Lower leg skin (tissue), 4 donors: ENCODE measurements around the gene SEMA3D. TPM values are rescaled to one million over a fixed set of nuclear protein-coding genes. Genes with fewer than 3 reads are reported as not detected.

Experiments used
- DNase-seq, 2 donors: peaks; one replicate each; pipeline ENCODE4 v3.0.0-alpha.2; 2019; ENCODE audit warnings: low spot score in 2 of 2
- H3K4me3 ChIP-seq: fragments of 200-600 bp; sonication (generic); 2 replicates; pipeline ENCODE4 v1.5.1; 2017; ENCODE audit warnings: mild to moderate bottlenecking, low read depth; ENCODE audit not compliant: poor library complexity, severe bottlenecking
- POLR2A ChIP-seq, 2 donors: fragments of 450-650 bp; IDR thresholded peaks; one replicate each; pipeline ENCODE4 v1.6.1; 2016 to 2017; ENCODE audit warnings: antibody characterized with exemption in 2 of 2, mild to moderate bottlenecking in 1 of 2, moderate library complexity in 1 of 2
- WGBS, 2 donors: methylation state at CpG; one replicate each; pipeline ENCODE4 v1.1.5; 2018; 5-methylcytosine and 5-hydroxymethylcytosine counted together
- intact Hi-C: fragments of 100-400 bp; cut with DNase I; formaldehyde crosslinking; loops from one replicate; pipeline ENCODE4 v1.15.0; 2023; ENCODE audit warnings: low total_unique reads
- total RNA-seq, 4 donors: library from RNA; depleted of rRNA; stranded (reverse); fragments of >200 nt; gene quantifications; one replicate each; pipeline ENCODE4 v1.1.0, GENCODE V29; 2016
- TF ChIP-seq, protein P1 (sequence below), 3 donors: fragments of 450-650 bp; IDR thresholded peaks; one replicate each; pipeline ENCODE4 v1.5.1; 2016; ENCODE audit warnings: antibody characterized with exemption in 3 of 3, mild to moderate bottlenecking in 3 of 3, moderate library complexity in 2 of 3

SEMA3D gene
- total RNA-seq, 4 donors from 2014 or later = 2.4 to 4.7 (median 2.7) TPM

DNA sequence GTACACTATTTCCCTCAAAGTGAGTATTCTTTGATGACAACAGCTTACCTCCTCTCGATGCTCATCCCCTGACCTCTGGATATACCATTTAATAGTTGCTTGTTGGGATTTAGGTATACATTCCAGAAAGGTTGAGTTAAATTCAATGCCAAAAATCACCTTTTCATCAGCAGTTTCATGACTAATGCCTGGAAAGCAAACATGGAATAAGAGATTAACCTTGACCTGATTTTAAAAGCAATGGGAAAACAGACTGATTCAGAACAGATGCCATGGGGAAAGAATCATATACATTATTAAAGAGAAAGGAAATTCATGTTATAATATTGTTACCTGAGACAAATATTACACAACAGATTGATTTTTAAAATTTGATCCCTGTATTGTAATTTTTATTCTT, 180.1 kb downstream of the SEMA3D start:
- 79 to 84% methylated on average over 1 of the region's 1 CpG for WGBS, 2 donors
- DNase-seq = no peak
- TF ChIP-seq POLR2A (IDR thresholded peaks at IDR 0.05) = no peak
- TF ChIP-seq, protein P1, sequence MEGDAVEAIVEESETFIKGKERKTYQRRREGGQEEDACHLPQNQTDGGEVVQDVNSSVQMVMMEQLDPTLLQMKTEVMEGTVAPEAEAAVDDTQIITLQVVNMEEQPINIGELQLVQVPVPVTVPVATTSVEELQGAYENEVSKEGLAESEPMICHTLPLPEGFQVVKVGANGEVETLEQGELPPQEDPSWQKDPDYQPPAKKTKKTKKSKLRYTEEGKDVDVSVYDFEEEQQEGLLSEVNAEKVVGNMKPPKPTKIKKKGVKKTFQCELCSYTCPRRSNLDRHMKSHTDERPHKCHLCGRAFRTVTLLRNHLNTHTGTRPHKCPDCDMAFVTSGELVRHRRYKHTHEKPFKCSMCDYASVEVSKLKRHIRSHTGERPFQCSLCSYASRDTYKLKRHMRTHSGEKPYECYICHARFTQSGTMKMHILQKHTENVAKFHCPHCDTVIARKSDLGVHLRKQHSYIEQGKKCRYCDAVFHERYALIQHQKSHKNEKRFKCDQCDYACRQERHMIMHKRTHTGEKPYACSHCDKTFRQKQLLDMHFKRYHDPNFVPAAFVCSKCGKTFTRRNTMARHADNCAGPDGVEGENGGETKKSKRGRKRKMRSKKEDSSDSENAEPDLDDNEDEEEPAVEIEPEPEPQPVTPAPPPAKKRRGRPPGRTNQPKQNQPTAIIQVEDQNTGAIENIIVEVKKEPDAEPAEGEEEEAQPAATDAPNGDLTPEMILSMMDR (IDR thresholded peaks at IDR 0.05) = no peak
- intact Hi-C loops = no loop called here
- H3K4me3 ChIP-seq = no peak overlapping the region

DNA sequence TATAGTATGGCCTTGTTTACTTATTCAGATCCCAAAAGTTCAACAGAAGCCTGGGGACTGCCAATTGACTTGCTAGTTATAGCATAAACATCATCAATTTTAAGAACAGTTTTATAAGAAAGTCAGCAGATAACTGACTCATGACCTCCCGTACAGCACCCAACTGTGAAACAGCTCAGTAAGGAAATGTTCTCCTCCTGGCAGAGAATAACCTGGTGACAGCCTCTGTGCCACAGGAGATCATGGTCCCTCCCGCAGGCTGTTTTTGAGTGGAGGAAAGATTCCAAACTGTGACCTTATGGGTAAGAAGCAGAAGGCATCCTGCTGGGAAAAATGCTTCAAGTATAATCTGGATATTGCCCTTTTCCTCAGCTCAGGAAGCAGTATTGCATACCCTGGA, 182.5 kb downstream of the SEMA3D start:
- intact Hi-C loops = no loop called here
- DNase-seq = no peak
- no peak for TF ChIP-seq POLR2A (IDR thresholded peaks at IDR 0.05)
- TF ChIP-seq, protein P1 (IDR thresholded peaks at IDR 0.05) = no peak
- no peak overlapping the region for H3K4me3 ChIP-seq
- 65 to 86% methylated on average over 2 of the region's 2 CpGs for WGBS, 2 donors

DNA sequence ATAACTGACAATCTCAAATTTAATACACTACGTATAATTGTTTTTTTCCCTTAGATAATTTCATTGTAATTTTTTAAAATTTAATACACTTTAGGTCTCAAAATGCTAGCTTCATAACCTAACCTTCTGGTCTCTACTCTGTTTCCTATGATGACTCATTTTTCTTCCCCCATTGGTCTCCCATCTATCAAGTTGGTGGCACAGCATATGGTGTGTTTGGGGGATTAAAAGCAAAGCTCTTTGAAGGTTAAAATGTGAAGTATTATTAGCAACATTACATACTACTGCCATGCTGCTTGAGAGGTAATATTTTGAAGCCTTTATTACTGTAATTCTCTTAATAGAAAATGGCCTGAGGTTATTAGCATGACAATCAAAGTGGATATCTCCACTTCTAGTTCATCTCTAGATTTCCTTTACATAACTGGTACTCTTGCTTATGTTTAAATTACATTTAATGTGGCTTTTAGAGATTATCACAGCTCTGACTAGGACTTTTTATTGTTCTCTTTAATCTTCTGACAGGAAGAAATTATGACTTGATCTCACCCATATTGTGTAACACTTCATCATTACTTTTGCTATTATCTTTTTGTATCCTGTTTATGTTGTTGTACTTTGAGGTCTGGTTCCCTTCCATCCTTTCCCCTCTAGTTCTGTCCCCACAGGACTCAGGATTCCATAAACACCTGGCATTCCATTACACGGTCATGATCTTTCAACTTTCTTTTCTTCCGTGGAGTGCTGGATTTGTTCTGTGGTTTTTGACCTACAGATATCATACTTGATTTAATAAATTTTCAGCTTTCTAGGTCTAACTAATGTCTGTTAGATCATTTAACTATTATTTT, 185.1 kb downstream of the SEMA3D start:
- WGBS, 2 donors = 77 to 88% methylated on average over 3 of the region's 3 CpGs
- no peak for DNase-seq
- no peak for TF ChIP-seq POLR2A (IDR thresholded peaks at IDR 0.05)
- TF ChIP-seq, protein P1 (IDR thresholded peaks at IDR 0.05) = no peak
- no peak overlapping the region for H3K4me3 ChIP-seq
- intact Hi-C loops = no loop called here

DNA sequence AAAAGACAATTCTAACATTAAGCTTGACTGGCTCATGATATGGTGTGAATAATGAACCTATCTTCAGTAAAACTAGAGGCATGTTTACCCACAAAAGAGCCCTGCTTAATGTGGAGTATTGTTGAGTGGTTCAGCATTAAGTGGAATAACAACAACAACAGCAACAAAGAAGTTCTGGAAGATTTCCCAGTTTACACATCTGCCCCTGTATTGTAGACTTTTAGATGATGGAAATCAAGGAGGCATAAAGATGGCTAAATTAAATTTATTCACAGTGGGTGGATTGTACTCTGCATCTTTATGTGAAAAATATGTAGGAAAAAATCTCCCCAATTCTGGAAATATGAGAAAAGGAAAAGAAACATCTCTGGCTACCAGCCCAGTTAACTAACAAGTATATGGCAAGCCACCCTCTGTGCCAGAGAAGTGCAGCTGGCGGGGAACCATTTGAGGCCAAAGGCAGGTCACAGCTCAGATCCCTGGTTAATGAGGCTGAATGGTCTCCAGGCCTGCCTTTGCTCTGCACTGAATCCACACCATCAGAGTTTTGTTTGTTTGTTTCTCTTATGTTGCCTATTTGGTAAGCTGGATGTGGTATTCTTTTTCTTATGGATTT, 186.0 kb downstream of the SEMA3D start:
- intact Hi-C loops = no loop called here
- DNase-seq = no peak
- 76 to 83% methylated on average over 1 of the region's 1 CpG for WGBS, 2 donors
- no peak overlapping the region for H3K4me3 ChIP-seq
- TF ChIP-seq, protein P1 (IDR thresholded peaks at IDR 0.05) = no peak
- TF ChIP-seq POLR2A (IDR thresholded peaks at IDR 0.05) = no peak

DNA sequence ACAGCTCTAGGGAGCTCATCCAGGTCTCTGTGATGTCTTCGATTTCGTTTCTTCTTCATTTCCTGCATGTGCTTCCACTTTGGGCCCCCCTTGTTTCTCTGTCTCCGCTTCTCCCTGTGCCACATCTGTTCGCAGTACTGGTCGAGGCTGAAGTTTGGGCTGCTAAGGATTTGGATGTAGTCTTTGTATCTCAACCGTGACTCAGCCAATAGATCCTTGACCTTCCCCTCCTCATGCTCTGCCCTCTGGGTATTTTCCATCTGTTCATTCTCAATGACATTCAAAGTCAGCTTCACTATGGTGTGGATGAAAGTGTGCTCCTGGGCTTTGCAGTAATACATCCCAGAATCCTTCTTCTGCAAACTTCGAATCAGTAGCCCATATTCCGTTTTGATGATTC, 187.4 kb downstream of the SEMA3D start:
- no peak for DNase-seq
- intact Hi-C loops = no loop called here
- H3K4me3 ChIP-seq = no peak overlapping the region
- TF ChIP-seq POLR2A (IDR thresholded peaks at IDR 0.05) = no peak
- TF ChIP-seq, protein P1 (IDR thresholded peaks at IDR 0.05) = no peak
- WGBS, 2 donors = 84 to 85% methylated on average over 8 of the region's 8 CpGs
